ENCODE results near the gene MLXIPL.
"Not testable (repeated sequence)": the region's sequence is repeated elsewhere in the genome, so short reads cannot be mapped to it uniquely, and the experiment has no call there.

Gene MLXIPL

DNA sequence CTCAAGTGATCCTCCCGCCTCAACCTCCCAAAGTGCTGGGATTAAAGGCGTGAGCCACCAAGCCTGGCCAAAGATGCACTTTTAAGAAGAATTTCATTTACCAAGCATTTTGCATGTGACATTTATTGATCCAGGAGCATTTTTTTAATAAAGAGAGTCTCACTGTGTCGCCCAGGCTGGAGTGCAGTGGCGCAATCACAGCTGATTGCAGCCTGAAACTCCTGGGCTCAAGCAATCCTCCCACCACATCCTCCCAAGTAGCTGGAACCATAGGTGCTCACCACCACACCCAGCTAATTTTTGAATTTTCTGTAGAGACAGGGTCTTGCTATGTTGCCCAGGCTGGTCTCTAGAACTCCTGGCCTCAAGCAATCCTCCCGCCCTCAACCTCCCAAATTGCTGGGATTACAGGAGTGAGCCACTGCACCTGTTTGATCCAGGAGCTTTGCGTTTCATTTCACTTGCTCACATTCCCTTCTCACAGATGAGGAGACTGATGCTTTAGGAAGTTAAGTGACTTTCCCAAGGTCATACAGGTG is 41.6 kb downstream of the MLXIPL start:
- no peak for DNase-seq (ENCODE audit: low spot score)

DNA sequence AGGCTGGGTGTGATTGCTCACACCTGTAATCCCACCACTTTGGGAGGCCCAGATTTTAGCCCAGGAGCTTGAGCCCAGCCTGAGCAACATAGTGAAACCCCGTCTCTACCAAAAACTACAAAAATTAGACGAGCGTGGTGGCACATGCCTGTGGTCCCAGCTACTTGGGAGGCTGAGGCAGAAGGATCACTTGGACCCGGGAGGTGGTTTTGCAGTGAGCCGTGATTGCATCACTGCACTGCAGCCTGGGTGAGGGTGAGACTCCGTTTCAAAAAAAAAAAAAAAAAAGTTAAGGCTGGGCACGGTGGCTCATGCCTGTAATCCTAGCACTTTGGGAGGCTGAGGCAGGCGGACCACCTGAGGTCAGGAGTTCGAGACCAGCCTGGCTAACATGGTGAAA is 43.3 kb downstream of the MLXIPL start:
- DNase-seq (ENCODE audit: low spot score), result not testable (repeated sequence)

DNA sequence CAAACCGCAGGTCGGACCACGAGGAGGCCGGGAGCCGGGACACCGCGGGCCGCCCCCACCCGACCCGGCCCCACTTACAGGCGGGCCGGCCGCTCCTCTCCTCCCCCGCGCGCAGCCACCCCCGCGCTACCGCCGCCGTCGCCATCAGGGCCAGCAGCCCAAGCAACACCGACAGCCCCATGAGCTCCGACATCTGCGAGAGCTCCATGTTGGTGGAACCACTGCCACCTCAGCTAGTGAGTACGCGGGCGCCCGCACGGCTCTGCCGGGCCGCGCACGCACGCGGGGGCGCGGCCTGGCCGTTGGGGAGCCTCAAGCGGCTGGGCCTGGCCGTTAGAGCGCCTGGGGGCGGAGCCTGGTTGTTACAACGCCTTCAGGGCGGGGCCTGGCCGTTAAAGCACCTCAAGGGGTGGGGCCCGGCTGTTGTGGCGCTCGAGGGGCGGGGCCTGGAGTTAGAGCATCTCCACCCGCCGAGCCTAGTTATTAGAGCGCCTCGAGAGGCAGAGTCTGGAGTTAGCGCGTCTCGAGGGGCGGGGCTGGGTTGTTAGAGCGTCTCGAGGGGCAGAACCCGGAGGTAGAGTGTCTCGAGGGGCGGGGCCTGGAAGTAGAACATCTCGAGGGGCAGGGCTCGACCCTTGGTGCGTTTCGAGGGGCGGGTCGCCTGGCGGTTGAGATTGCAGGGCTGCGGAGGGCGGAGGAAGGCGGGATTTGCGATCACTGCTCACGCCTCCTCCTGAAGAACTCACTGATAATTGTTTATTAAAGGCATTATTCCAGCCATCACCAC is 45.8 kb downstream of the MLXIPL start, which contains the start of gene TBL2:
TSS of gene TBL2 (minus strand) at position 238 of the 787 bp plus-strand sequence. CDS start at position 208, 30 bp downstream.
- peak; percentile 100 for DNase-seq (ENCODE audit: low spot score)

- no peak for DNase-seq (ENCODE audit: low spot score)
Observed at GRCh38 chr7:73577627-73578341, 46.5 kb downstream of the MLXIPL start.

GRCh38 chr7:73573791-73574190 is 50.5 kb downstream of the MLXIPL start:
- DNase-seq (ENCODE audit: low spot score), result no peak

- DNase-seq (ENCODE audit: low spot score), result no peak
Observed at GRCh38 chr7:73573276-73573675, 51.0 kb downstream of the MLXIPL start.

DNA sequence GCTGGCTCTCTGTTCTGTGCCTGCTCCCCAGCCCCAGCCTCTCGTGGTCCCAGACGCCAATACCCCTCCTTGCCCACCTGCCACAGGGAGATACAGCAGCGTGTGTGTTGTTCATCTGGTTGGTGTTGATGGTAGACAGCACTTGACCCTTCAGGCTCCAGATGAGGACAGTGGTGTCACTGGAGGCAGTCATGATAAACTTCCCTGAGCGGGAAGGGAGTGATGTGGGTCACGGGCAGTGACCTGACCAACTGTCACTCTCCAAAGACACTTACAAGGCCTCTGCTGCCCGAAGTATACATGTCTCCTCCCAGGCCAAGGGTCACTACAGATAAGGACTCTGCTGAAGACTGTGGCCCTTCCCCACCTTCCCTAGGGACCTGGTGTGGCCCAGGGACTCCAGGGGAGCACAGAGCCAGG is 51.5 kb downstream of the MLXIPL start:
- DNase-seq (ENCODE audit: low spot score), result no peak

- no peak for DNase-seq (ENCODE audit: low spot score)
Observed at GRCh38 chr7:73570977-73571376, 53.3 kb downstream of the MLXIPL start.

DNA sequence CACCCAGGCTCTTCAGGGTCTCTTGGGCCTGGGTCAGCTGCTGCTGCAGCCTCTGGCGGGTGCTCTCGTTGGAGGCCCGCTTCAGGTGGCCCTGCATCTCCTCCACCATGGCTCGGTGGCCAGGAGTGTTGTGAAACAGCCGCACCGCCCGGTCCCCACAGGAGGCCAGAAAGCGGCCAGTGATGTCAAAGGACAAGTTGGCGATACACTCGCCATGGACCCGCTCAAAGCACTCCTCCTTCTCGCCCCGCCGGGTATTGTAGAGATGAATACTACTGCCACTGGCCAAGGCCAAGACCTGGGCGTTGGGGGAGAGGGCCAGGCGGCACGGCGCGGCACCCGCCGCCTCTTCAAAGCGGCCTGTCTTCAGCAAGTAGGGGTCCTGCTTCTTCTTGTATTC is 53.8 kb downstream of the MLXIPL start:
- no peak for DNase-seq (ENCODE audit: low spot score)

DNA sequence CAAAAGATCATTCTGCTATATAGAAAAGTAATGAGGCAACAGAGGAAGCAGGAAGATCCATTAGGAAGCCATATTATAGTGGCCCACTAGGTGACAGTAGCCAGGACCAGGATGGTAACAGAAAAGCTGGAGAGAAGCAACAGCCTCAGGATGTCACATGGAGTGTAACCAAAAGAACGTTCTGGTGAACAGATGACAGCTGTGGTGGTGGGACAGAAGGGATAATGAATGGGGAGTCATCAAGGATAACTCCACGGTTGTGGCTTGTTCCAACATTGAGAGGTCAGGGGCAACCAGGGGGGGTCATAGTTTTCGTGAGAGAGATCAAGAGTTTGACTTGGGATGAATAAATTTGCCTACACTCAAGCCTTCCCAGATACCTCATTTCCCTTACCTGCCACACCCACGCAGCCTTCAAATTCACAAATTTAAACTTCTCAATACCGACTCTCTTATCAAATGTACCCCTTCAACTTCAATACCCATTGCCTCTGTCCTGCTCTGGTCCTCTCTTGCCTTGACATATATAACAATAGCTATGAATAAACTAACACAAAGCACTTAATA is 55.2 kb downstream of the MLXIPL start:
- no peak for DNase-seq (ENCODE audit: low spot score)

DNA sequence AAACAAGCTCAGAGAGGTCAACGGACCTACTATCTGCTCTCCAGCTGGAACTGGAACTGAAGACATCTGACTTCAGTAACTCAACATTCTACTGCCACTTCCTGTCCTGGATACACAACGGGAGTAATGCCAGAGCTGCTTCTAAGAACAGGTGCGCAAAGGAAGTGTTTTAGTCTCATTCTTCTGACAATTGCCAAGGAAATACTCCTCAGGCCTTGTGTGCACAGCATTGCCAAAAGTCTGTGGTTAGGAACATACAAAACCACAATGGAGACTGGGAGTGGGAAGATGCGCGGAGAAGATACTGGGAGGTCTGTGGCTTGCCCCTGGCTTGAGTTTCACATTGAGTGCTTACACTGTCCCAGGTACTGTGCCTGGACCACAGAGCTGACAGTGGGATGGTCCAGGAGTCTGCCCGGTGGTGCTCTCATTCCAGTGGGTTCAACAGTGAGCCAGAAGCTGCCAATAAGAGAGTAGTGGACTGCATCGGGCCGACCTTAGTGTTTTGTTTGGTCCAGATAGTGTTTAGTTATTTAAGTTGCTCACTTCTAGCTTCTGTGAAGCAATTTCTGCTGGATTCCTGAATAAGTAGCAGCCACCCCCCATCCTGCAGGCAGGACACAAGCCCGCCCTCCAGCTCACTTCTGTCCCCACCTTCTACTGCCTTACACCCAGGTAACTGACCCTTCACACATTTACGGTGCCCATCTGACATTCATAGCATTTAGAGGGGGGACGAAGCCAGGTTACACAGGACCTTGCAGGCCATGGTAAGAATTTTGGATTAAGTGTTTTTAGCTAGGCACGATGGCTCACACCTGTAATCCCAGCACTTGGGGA is 56.3 kb downstream of the MLXIPL start:
- no peak for DNase-seq (ENCODE audit: low spot score)

- DNase-seq (ENCODE audit: low spot score), result no peak
Observed at GRCh38 chr7:73567140-73567539, 57.2 kb downstream of the MLXIPL start.

GRCh38 chr7:73566431-73566830 is 57.9 kb downstream of the MLXIPL start:
- DNase-seq (ENCODE audit: low spot score), result not testable (repeated sequence)

DNA sequence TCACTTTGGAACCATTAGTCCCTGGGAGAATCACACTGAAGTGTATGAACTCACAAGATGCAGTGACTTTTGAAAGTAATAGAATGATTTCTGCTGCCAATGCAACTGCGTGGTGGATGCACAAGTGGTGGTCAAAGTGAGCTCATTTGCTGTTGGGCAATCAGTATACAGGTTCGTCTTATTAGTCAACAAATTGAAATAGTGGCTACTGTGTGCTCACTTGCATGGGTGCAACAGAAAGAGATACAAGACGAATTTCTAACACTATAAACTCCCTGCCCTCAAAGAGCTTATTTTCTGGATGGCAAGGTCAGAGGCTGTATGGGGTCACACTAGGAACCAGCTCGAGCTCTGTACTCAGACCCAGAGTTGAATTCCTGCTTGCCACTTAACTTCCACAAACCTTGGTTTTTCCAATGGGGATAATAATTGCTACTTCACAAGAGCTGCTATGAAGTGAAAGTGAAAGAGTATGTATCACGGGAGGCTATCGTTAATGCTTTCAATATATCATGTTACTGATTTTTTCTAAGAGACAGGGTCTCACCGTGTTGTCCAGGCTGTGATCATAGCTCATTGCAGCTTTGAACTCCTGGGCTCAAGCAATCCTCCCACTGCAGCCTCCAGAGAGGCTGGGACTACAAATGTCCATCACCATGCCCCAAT is 58.5 kb downstream of the MLXIPL start:
- DNase-seq (ENCODE audit: low spot score), result no peak

DNA sequence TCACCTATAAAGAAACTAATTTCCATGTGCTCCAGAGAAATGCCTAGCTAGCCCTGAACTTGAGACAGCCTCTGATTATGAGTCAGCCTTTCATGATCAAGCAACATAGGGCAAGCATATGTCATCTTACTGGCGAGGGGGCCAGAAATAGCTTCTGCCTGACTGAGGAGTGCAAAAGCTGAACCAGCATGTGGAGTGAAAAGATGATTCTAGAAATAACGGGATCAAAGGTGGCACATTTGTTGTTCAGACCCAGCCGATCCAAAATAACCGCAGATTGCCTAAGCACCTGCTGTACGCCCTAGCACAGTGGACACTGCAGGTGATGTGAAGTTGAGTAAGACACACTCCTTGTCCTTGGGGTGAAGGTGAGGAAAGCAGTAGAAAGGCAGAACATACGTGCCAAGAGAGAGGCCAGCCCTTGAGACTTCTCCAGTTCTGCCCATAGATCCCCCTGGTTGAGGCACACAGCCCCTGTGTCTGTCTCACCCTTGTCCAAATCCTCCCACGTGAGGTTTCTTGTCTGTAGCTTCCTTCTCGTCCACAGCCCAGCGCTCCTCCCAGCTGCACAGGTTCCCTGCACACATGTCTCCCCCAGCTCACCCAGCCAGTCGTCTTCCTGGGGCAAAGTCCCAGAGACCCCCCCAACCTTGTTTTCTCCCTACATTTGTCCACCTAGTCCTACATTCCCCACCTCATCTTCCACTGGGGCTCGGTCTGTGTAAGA is 64.0 kb downstream of the MLXIPL start:
- peak; percentile 28 for DNase-seq (ENCODE audit: low spot score)

GRCh38 chr7:73557397-73558257 is 66.7 kb downstream of the MLXIPL start, which contains the start of gene BCL7B:
BCL7B (minus strand) TSS chr7:73557690; CDS start chr7:73557578, 112 bp downstream.
- DNase-seq (ENCODE audit: low spot score), result peak; percentile 88

DNA sequence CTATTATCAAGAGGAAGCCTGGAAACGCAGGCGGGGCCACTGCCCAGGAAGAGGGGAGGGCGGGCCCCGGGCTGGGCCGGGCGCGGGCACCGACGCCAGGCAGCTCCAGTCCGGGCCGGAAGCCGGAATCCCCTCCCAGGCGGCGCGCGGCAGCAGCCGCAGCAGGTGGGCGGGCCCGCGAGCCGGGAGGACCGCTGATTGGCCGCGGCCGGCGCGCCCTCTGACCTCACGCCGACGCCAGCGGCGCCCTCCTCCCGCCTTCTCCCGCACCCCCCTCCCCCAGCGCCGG is 67.3 kb downstream of the MLXIPL start:
- DNase-seq (ENCODE audit: low spot score), result peak; percentile 99

GRCh38 chr7:73556208-73557107 is 67.9 kb downstream of the MLXIPL start:
- no peak for DNase-seq (ENCODE audit: low spot score)
